Left cardiac atrium (tissue), 4 donors: ENCODE results near the gene CD2BP2. TPM values are rescaled to one million over a fixed set of nuclear protein-coding genes. Genes with fewer than 3 reads are reported as not detected.
A peak's percentile ranks its signal among the peaks of the same experiment; 100 is the strongest.

Experiments used
- ATAC-seq, 2 donors: fragments of 200-7000 bp; cut with Tn5 transposase; one replicate each; pipeline ENCODE4 v1.9.1; 2020; ENCODE audit warnings: mild to moderate bottlenecking in 2 of 2, moderate library complexity in 2 of 2
- DNase-seq: peaks from one replicate; pipeline ENCODE4 v3.0.0-alpha.2; 2020
- intact Hi-C, 2 donors: fragments of 100-400 bp; cut with DNase I; formaldehyde crosslinking; loops; one replicate each; pipeline versions ENCODE4 v1.14.1 to v1.15.1; 2022 to 2023
- total RNA-seq, 2 donors: library from RNA; stranded (reverse); fragmentation: NEBNext Ultra II Directional; extraction: Animal tissue kit (Norgen Biotek cat#: 25700); gene quantifications; one replicate each; pipeline ENCODE4 v1.2.1, GENCODE V29; 2021
- donor health status: DM: no; HTN: yes; CAD: no.
- donor health status: DM: no; HTN: yes; CAD: no; lungs with severe emphysema.
- donor health status: DM: yes; HTN: yes; CAD: no.
- donor health status: Dilated cardiomyopathy.

CD2BP2 gene
- total RNA-seq, 2 donors from 2014 or later = 35.5 to 47.8 TPM

DNA sequence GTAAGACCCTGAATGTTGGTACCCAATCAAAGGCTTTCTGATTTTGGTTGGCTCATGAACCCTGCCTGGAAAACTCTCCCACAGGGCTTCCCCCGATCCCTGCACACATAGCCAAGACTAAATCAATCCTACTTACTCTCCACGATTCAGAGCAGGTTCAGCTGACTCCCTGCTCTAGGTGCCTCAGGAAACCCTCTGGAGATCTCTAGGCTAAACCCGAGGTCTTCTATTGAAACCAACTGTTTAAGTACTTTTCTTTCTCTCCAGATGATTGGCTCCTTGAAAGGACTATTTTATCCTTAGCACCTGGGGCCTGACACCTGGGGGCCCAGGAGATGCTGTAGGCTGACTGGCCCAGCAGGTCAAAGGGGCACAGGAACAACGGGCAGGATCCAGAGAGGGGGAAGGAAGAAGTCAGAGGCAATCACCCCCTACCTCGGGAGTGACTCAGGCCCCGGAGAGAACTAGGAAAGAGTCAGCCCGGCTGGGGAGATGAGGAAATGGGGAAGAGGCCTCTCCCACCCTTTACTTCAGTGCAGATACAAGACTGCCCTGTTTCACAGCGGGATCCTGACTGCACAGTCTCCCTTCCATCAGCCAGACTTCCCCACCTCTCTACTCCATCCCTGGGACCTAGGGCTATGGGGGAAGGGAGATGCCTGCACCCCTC lies 13.1 kb upstream of the CD2BP2 start:
- intact Hi-C loops = no loop called here
- DNase-seq (peak; percentile 55), ATAC-seq (no peak)

DNA sequence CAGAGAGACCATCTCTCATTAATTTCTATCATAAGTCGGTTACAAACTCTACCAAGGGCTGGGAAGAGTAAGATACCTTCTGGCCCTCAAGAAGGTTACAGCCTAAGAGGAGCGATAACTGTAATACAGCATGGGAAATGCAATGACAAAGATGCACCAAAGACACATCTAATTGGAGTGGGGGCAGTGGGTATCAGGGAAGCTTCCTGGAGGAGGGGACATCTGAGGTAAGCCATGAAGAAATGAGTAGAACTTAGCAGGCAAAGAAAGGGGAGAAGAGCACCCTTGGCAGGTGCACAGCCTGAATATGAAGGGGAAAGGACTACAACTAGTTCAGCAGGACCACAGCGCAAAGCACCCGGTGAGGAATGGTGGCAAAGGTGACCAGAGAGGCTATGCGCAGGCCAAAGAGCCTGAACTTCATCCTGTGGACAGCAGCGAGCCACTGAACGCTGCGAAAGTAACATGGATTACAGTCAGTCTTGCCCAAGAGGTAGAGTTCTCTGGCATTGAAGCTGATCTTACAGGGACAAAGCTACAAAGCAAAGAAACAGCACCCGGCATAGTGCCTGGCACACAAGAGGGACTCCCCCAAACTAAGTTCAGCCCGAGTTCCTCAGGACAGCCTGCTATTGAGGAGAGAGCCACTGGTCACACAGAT lies 12.4 kb upstream of the CD2BP2 start:
- ATAC-seq (no peak), DNase-seq (no peak)
- intact Hi-C loops = no loop called here

DNA sequence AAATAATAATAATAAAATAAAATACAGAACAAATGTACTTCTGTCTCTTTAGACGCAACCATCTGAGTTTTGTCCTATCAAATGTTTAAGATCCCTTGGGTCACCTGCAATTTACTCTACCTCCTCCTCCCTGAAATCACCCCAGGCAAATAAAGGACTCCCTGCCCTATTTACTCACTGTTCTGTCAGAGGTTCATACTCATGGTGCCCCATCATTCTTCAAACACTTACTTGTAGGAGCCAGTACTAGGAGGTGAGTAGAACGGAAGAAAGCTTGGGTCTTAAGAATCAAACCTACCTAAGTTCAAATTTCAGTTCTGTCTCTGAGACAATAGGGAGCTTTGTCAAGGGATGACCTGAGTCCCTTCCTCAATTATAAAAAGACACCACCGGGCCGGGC lies 11.4 kb upstream of the CD2BP2 start:
- no peak for ATAC-seq
- intact Hi-C loops = no loop called here
- no peak for DNase-seq

DNA sequence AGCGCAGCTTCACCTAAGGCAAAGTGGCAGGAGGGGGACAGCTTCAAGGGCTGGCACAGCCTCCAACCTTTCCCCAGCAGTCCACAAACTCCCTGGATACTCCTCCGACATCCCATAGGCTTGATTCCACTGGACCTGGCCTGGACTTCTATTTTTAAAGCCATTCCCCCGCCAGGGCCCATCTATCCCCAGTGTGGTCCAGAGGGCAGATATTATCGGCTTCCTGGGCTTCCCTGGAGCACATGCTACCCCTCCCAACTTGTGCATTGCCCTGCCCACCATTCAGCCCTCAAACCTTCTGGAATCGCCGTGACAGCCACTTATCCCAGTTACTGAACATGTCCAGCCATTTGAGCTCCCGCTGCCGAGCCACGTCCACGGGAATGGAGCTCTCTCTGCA lies 10.1 kb upstream of the CD2BP2 start:
- intact Hi-C loops = no loop called here
- DNase-seq = no peak
- ATAC-seq = no peak

DNA sequence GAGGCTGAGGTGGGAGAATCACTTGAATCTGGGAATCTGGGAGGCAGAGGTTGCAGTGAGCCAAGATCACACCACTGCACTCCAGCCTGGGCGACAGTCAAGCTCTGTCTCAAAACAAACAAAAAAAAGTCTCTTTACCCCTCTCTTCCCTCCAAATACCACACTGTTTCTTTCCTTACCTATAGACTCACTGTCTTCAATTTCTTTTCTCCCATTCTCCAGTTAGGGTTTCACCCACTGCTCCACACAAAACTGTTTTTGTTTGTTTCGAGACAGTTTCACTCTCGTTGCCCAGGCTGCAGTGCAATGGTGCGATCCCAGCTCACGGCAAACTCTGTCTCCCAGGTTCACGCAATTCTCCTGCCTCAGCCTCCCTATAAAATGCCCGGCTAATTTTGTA lies 6.1 kb upstream of the CD2BP2 start:
- no peak for DNase-seq
- no peak for ATAC-seq
- intact Hi-C loops = no loop called here

GRCh38 chr16:30359871-30360170 lies 4.7 kb upstream of the CD2BP2 start:
- ATAC-seq = no peak
- intact Hi-C loops = loop anchor here in 1 of 2 donors (10.0 kb wide), 1 partner anchor 45 kb away; the partner anchor contains the start of gene ZNF771

GRCh38 chr16:30358990-30359870 lies 4.1 kb upstream of the CD2BP2 start:
- ATAC-seq (no peak), DNase-seq (no peak)
- intact Hi-C loops = loop anchor here in 1 of 2 donors (10.0 kb wide), 1 partner anchor 46 kb away; the partner anchor contains the start of gene ZNF771

More at GRCh38 chr16:30359871-30360170, 4.7 kb upstream of the CD2BP2 start:
- no peak for DNase-seq

DNA sequence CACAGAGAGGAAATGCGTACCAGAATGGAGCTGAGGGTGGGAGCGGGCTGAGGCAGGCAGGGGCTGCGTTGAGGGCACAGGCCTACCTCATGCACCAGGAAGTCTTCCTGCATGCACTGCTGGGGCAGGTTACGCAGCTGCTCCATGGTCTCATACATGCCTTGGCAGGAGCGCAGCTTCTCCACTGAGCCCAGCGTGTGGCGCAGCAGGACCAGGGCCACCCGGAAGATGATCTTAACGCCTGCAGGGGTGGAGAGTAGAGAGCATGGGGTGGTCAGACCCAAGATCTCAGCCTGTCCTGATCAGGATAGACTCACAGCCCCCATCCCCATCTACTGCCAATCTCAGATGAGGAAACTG lies 3.4 kb upstream of the CD2BP2 start:
- intact Hi-C loops = loop anchor here in 1 of 2 donors (10.0 kb wide), 1 partner anchor 46 kb away; the partner anchor contains the start of gene ZNF771
- no peak for ATAC-seq
- no peak for DNase-seq

- DNase-seq (no peak), ATAC-seq (no peak)
- intact Hi-C loops = loop anchor here in 1 of 2 donors (10.0 kb wide), 1 partner anchor 47 kb away; the partner anchor contains the start of gene ZNF771
Measured at GRCh38 chr16:30357715-30358576, 2.8 kb upstream of the CD2BP2 start.

- DNase-seq (no peak), ATAC-seq (no peak)
- intact Hi-C loops = loop anchor here in 1 of 2 donors (10.0 kb wide), 1 partner anchor 48 kb away; the partner anchor contains the start of gene ZNF771
Measured at GRCh38 chr16:30357085-30357714, 2.1 kb upstream of the CD2BP2 start.

- intact Hi-C loops = loop anchor here in 1 of 2 donors (10.0 kb wide), 1 partner anchor 48 kb away; the partner anchor contains the start of gene ZNF771
- ATAC-seq (peak in 1 of 2 donors; percentile 3), DNase-seq (no peak)
Measured at GRCh38 chr16:30356401-30357084, 1.4 kb upstream of the CD2BP2 start.

- intact Hi-C loops = loop anchor here in 1 of 2 donors (10.0 kb wide), 1 partner anchor 49 kb away; the partner anchor contains the start of gene ZNF771
Measured at GRCh38 chr16:30355954-30356308, 823 bp upstream of the CD2BP2 start.

GRCh38 chr16:30354423-30355143 lies 525 bp downstream of the CD2BP2 start:
- ATAC-seq (peak; percentile 4 to 23), DNase-seq (no peak)
- intact Hi-C loops = loop anchor here in 1 of 2 donors (10.0 kb wide), 1 partner anchor 50 kb away; the partner anchor contains the start of gene ZNF771

More at GRCh38 chr16:30355954-30356308, 823 bp upstream of the CD2BP2 start:
- no peak for ATAC-seq
- DNase-seq = no peak

GRCh38 chr16:30353438-30354129 lies 1.5 kb downstream of the CD2BP2 start:
- intact Hi-C loops = loop anchor here in 1 of 2 donors (10.0 kb wide), 1 partner anchor 51 kb away; the partner anchor contains the start of gene ZNF771
- no peak for DNase-seq
- ATAC-seq = no peak

GRCh38 chr16:30352488-30353401 lies 2.4 kb downstream of the CD2BP2 start:
- ATAC-seq (no peak), DNase-seq (no peak)
- intact Hi-C loops = loop anchor here in 1 of 2 donors (10.0 kb wide), 1 partner anchor 52 kb away; the partner anchor contains the start of gene ZNF771
